Natural killer cell (primary cell): ENCODE data around the gene PDE4D. TPM values are rescaled to one million over a fixed set of nuclear protein-coding genes. Genes with fewer than 3 reads are reported as not detected.

ENCODE experiments used
- ATAC-seq, 3 donors: fragments of 150-1000 bp in 2 of 3; fragments of 200-7000 bp in 1 of 3; cut with Tn5 transposase; 1 replicate in 1 of 3; 2 replicates in 2 of 3; pipeline ENCODE4 v1.10.0; 2021; ENCODE audit warnings: mild to moderate bottlenecking in 2 of 3, moderate library complexity in 2 of 3
- DNase-seq, 2 donors: peaks; one replicate each; pipeline versions ENCODE4 v3.0.0 to v3.0.0-alpha.2; 2013 to 2021; ENCODE audit warnings: mixed read lengths in 1 of 2
- H3K27ac ChIP-seq: one replicate; pipeline ENCODE4 v1.5.1; 2013; ENCODE audit warnings: mild to moderate bottlenecking, low read length
- H3K27me3 ChIP-seq: one replicate; pipeline ENCODE4 v1.6.1; 2013; ENCODE audit warnings: low read length; ENCODE audit not compliant: control insufficient read depth, insufficient read depth
- H3K36me3 ChIP-seq: one replicate; pipeline ENCODE4 v1.6.1; 2013; ENCODE audit warnings: low read length; ENCODE audit not compliant: control insufficient read depth, insufficient read depth
- H3K4me1 ChIP-seq: one replicate; pipeline ENCODE4 v1.6.1; 2013; ENCODE audit warnings: low read length; ENCODE audit not compliant: control insufficient read depth, insufficient read depth
- H3K4me3 ChIP-seq: one replicate; pipeline ENCODE4 v1.5.1; 2013; ENCODE audit warnings: low read length
- H3K9me3 ChIP-seq: one replicate; pipeline ENCODE4 v1.6.1; 2013; ENCODE audit warnings: low read length; ENCODE audit not compliant: control insufficient read depth, insufficient read depth
- H3K27ac Mint-ChIP-seq, 2 donors: one replicate each; pipeline ENCODE4 v1.8.0; 2022; ENCODE audit warnings: mild to moderate bottlenecking in 2 of 2, mixed read lengths in 2 of 2, moderate library complexity in 1 of 2
- H3K27me3 Mint-ChIP-seq, 2 donors: one replicate each; pipeline ENCODE4 v1.8.0; 2022; ENCODE audit warnings: low read depth in 2 of 2, mixed read lengths in 2 of 2
- H3K36me3 Mint-ChIP-seq: one replicate; pipeline ENCODE4 v1.8.0; 2022; ENCODE audit warnings: mixed read lengths
- H3K4me1 Mint-ChIP-seq, 2 donors: one replicate each; pipeline ENCODE4 v1.8.0; 2022; ENCODE audit warnings: mixed read lengths in 2 of 2
- H3K4me3 Mint-ChIP-seq: one replicate; pipeline ENCODE4 v1.8.0; 2022; ENCODE audit warnings: mild to moderate bottlenecking, moderate library complexity, mixed read lengths
- H3K9me3 Mint-ChIP-seq, 2 donors: one replicate each; pipeline ENCODE4 v1.8.0; 2022; ENCODE audit warnings: mixed read lengths in 2 of 2
- CTCF ChIP-seq: fragments of 200-600 bp; IDR thresholded peaks from one replicate; pipeline ENCODE4 v1.8.0; 2022; ENCODE audit warnings: antibody characterized with exemption
- WGBS: methylation state at CpG from one replicate; pipeline ENCODE4 v1.1.7; 2013; ENCODE audit warnings: missing lambda C conversion rate; ENCODE audit not compliant: insufficient coverage; 5-methylcytosine and 5-hydroxymethylcytosine counted together
- intact Hi-C: fragments of 100-400 bp; cut with micrococcal nuclease; formaldehyde crosslinking; loops from one replicate; pipeline ENCODE4 v1.14.2; 2022
- total RNA-seq, 4 donors: library from RNA; stranded (reverse); fragments of 120-200 nt in 1 of 4; gene quantifications; one replicate each; pipeline versions ENCODE4 v1.2.3 to v1.2.4, GENCODE V29; 2013 to 2022

Gene PDE4D
- total RNA-seq, 3 donors from 2014 or later (not counting 1 experiment from before 2014, with no cell fraction given), result 109 to 170 (median 116) TPM

GRCh38 chr5:59833448-59833847 is 60.1 kb downstream of the PDE4D start:
- DNase-seq (no peak), ATAC-seq (no peak)
- H3K9me3 ChIP-seq, result no peaks in the 10 kb centered on the region
- H3K4me3 Mint-ChIP-seq, result no peak overlapping the region
- no peak overlapping the region for H3K27ac ChIP-seq
- H3K4me1 ChIP-seq, result no peaks in the 10 kb centered on the region
- peaks cover 2% of the 10 kb centered on the region in 2 donors for H3K9me3 Mint-ChIP-seq
- H3K4me1 Mint-ChIP-seq, result no peaks in the 10 kb centered on the region
- H3K27me3 ChIP-seq, result no peaks in the 10 kb centered on the region
- H3K27ac Mint-ChIP-seq, result no peak overlapping the region
- no CpG with 5 or more reads among the region's 4 CpGs for WGBS
- H3K36me3 ChIP-seq, result no peaks in the 10 kb centered on the region
- intact Hi-C loops, result no loop called here
- H3K4me3 ChIP-seq, result no peak overlapping the region
- peaks cover 14 to 21% of the 10 kb centered on the region in 2 donors for H3K27me3 Mint-ChIP-seq
- no peaks in the 10 kb centered on the region for H3K36me3 Mint-ChIP-seq
- no peak for TF ChIP-seq CTCF

- 84% methylated on average over 7 of the region's 7 CpGs for WGBS
- Histone ChIP-seq H3K4me1 (no peaks in the 10 kb centered on the region), H3K27me3 (no peaks in the 10 kb centered on the region), H3K4me3 (no peak overlapping the region), H3K27ac (no peak overlapping the region), H3K36me3 (no peaks in the 10 kb centered on the region), H3K9me3 (no peaks in the 10 kb centered on the region)
- TF ChIP-seq CTCF, result no peak
- intact Hi-C loops, result no loop called here
- Mint-ChIP-seq H3K4me1 (no peaks in the 10 kb centered on the region), H3K9me3 (peaks cover 2% of the 10 kb centered on the region in 2 donors), H3K4me3 (no peak overlapping the region), H3K27me3 (peaks cover 17 to 21% of the 10 kb centered on the region in 2 donors), H3K27ac (no peak overlapping the region), H3K36me3 (no peaks in the 10 kb centered on the region)
- ATAC-seq (no peak), DNase-seq (no peak)
These were observed 60.8 kb downstream of the PDE4D start for GRCh38 chr5:59832577-59833301.

GRCh38 chr5:59831326-59832010 is 62.1 kb downstream of the PDE4D start:
- Mint-ChIP-seq H3K4me3 (no peak overlapping the region), H3K27me3 (peaks cover 12 to 21% of the 10 kb centered on the region in 2 donors), H3K36me3 (no peaks in the 10 kb centered on the region), H3K27ac (no peak overlapping the region), H3K9me3 (no peaks in the 10 kb centered on the region), H3K4me1 (no peaks in the 10 kb centered on the region)
- Histone ChIP-seq H3K4me1 (no peaks in the 10 kb centered on the region), H3K9me3 (no peaks in the 10 kb centered on the region), H3K27me3 (no peaks in the 10 kb centered on the region), H3K4me3 (no peak overlapping the region), H3K27ac (no peak overlapping the region), H3K36me3 (no peaks in the 10 kb centered on the region)
- intact Hi-C loops, result no loop called here
- no peak for TF ChIP-seq CTCF
- 72% methylated on average over 2 of the region's 4 CpGs for WGBS
- ATAC-seq (no peak), DNase-seq (no peak)
